GM06990 (cell line): ENCODE measurements around the gene MTCP1.

Experiments
- DNase-seq: peaks from one replicate; pipeline ENCODE4 v3.0.0-alpha.2; 2011; ENCODE audit not compliant: insufficient read length; ENCODE audit errors: extremely low read depth
- H3K27me3 ChIP-seq: replicated peaks from 2 replicates; pipeline ENCODE4 v1.6.0; 2011; ENCODE audit warnings: low read length; ENCODE audit not compliant: control insufficient read depth, insufficient read depth
- H3K36me3 ChIP-seq: 2 replicates; pipeline ENCODE4 v1.5.1; 2011; ENCODE audit warnings: low read length; ENCODE audit not compliant: control insufficient read depth, insufficient read depth
- H3K4me3 ChIP-seq: replicated peaks from 2 replicates; pipeline ENCODE4 v1.5.1; 2011; ENCODE audit warnings: low read depth, mild to moderate bottlenecking, control low read depth, low read length
- TF ChIP-seq, protein P1 (sequence below): IDR thresholded peaks from 2 replicates; pipeline ENCODE4 v1.5.1; 2011; ENCODE audit warnings: low read length, control low read depth, mild to moderate bottlenecking, inconsistent platforms; ENCODE audit not compliant: insufficient read depth, poor library complexity, severe bottlenecking

MTCP1 gene

DNA sequence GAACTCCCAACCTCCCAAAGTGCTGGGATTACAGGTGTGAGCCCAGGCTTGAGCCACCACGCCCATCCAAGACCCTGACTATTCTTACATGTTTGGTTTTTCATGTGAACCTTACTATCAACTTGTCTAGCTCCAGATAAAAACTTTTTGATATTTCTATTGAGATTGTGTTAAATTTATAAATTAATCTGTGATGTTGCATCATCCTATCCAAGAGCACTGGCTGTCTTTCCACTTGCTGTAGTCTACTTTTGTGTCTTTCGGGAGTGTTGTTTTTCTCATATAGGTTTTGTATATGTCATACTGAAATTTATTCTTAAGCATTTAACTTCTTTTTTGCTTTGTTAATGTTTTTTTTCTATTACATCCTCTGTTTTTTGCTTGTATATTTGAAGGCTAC is 35.0 kb upstream of the MTCP1 start:
- TF ChIP-seq, protein P1, sequence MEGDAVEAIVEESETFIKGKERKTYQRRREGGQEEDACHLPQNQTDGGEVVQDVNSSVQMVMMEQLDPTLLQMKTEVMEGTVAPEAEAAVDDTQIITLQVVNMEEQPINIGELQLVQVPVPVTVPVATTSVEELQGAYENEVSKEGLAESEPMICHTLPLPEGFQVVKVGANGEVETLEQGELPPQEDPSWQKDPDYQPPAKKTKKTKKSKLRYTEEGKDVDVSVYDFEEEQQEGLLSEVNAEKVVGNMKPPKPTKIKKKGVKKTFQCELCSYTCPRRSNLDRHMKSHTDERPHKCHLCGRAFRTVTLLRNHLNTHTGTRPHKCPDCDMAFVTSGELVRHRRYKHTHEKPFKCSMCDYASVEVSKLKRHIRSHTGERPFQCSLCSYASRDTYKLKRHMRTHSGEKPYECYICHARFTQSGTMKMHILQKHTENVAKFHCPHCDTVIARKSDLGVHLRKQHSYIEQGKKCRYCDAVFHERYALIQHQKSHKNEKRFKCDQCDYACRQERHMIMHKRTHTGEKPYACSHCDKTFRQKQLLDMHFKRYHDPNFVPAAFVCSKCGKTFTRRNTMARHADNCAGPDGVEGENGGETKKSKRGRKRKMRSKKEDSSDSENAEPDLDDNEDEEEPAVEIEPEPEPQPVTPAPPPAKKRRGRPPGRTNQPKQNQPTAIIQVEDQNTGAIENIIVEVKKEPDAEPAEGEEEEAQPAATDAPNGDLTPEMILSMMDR: no peak
- DNase-seq: no peak
- Histone ChIP-seq H3K27me3 (no peaks in the 10 kb centered on the region), H3K36me3 (no peaks in the 10 kb centered on the region), H3K4me3 (no peak overlapping the region)

DNA sequence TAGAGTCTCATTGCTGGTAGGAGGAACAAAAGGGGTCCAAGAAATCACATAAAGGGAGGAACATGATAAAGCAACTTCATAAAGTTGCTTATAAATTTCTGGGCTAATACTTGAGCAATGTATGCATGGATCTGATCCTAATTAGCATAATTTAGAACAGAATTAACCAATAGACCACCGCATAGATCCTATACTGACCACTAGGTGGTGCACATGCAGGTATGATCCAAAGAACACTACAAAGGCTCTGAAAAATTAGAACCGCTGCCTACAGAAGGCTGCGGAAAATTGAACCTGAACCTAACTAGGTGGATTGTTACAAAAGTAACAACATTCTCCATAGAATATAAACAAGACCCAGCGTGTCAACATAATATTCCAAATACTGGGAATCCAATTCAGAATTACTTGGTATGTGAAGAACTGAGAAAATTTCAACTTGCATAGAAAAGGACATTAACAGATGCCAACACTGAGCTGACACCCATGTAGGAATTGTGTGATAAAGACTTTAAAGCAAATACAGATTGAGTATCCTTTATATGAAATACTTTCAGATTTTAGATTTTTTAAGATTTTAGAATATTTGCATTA is 23.6 kb upstream of the MTCP1 start:
- Histone ChIP-seq H3K27me3 (no peaks in the 10 kb centered on the region), H3K4me3 (no peak overlapping the region), H3K36me3 (no peaks in the 10 kb centered on the region; the same call in 1 of the 2 replicates)
- TF ChIP-seq, protein P1: peak; percentile 63
- no peak for DNase-seq

DNA sequence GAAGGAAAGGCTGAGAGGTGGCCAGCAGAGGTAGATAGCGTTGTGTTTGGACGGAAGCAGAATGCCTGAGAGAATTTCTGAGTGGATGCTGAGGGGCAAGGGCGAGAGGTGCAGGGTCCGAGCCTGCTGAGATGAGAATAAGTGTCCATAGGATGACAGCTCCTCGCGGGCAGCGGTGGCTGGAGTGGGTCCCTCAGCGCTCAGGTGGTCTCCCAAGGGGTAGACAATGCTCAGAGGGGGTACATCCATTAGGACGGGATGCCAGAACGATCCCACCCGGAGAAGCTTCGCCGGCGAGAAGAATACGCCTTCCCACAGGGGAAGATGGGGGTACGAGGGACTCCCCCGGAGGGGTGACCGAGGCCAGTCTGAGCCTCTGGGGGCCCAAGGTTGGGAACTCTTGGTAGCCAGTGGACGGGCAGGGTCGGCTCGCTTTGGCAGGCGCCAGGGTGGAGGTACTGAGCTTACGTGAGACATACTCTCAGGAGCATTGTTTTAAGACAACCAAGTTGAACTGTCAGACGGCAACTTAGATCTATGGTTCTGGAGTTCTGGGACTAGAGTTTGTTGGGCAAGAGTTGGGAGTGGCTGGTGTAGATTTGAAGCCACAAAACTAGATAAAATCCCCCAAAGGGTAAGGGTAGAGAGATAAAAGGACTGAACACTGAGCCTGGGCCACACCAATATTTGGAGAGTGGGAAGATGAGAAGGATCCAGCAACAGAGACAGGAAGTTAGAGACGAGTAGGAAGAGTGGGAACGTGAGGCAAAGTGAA is 16.2 kb upstream of the MTCP1 start:
- no peak for DNase-seq
- H3K27me3 ChIP-seq: no peaks in the 10 kb centered on the region
- no peak overlapping the region for H3K4me3 ChIP-seq
- peaks cover 5% of the 10 kb centered on the region for H3K36me3 ChIP-seq
- TF ChIP-seq, protein P1: no peak

DNA sequence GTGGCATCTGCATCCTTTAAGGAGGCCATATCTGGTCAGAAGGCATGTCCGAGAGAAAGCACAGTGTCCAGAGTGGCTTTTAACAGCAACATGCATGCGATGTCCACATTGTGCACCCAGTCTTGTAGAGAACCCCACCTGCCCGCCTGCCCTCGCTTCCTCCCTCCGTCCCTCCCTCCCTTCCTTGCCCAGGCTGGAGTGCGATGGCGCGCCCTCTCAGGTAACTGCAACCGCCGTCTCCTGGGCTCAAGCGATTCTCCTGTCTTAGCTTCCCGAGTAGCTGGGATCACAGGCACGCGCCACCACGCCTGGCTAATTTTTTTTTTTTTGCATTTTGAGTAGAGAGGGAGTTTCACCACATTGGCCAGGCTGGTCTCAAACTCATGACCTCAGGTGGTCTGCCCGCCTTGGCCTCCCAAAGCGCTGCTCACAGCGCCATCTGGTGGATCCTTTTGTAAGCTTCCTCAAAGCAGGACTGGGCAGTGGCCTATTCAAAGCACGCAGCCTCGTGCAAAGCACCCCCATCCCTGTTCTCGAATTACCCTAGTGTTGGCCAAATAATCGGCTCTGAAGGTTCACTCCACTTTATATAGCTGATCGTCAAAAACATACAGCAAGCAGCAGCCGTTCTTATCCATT is 15.4 kb upstream of the MTCP1 start:
- TF ChIP-seq, protein P1: peak; percentile 46
- Histone ChIP-seq H3K36me3 (peaks cover 5% of the 10 kb centered on the region), H3K27me3 (no peaks in the 10 kb centered on the region), H3K4me3 (no peak overlapping the region)
- no peak for DNase-seq

DNA sequence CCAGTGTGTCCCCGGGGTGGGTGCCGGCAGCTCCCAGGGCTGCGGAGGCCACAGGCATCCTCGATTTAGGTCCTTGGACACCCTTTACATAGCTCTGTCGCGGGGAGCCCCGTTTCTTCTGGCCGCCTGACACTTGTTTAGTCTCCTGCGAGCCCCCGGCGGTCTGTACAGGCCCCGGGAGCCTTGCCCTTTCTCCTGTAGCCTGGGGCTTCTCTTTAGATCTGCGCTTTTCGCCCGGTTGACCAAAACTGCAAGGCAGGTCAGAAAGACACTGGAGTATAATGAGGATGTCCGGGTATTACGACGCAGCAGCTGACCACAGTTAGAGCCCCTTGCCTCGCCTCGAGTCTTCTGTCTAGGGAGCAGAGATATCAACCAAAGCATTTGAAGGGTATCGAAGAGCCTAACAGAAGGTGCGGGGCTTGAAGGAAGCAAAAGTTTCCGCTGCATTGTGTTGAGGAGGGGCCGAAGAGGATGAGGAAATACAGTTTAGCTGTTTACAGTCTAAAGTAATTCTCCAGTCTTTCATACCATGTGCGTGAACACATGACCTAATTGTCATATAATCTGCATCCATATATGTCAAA is 851 bp upstream of the MTCP1 start:
- no peak for DNase-seq
- TF ChIP-seq, protein P1: no peak
- no peaks in the 10 kb centered on the region for H3K27me3 ChIP-seq
- H3K4me3 ChIP-seq: peak overlapping the region; percentile 78
- H3K36me3 ChIP-seq: no peaks in the 10 kb centered on the region
